Upper lobe of left lung (tissue), 6 donors: ENCODE results near the gene ROMO1. TPM values are rescaled to one million over a fixed set of nuclear protein-coding genes. Genes with fewer than 3 reads are reported as not detected.

ENCODE experiments used
- ATAC-seq, 2 donors: fragments of 200-7000 bp; cut with Tn5 transposase; one replicate each; pipeline ENCODE4 v1.9.1; 2022; ENCODE audit warnings: mild to moderate bottlenecking in 2 of 2, moderate library complexity in 2 of 2; ENCODE audit not compliant: low FRiP score in 2 of 2
- DNase-seq, 2 donors: peaks; one replicate each; pipeline ENCODE4 v3.0.0-alpha.2; 2019 to 2020
- H3K27ac ChIP-seq, 4 donors: fragments of 200-600 bp; sonication (generic); one replicate each; pipeline ENCODE4 v1.5.1; 2016 to 2019
- H3K27me3 ChIP-seq, 4 donors: fragments of 200-600 bp; sonication (generic); one replicate each; pipeline ENCODE4 v1.5.1; 2017 to 2019
- H3K36me3 ChIP-seq, 4 donors: fragments of 200-600 bp; sonication (generic); one replicate each; pipeline ENCODE4 v1.5.1; 2016 to 2019
- H3K4me1 ChIP-seq, 4 donors: fragments of 200-600 bp; sonication (generic); one replicate each; pipeline ENCODE4 v1.5.1; 2018 to 2019
- H3K4me3 ChIP-seq, 4 donors: fragments of 200-600 bp; sonication (generic); one replicate each; pipeline ENCODE4 v1.5.1; 2017 to 2019; ENCODE audit warnings: mild to moderate bottlenecking in 2 of 4, moderate library complexity in 1 of 4
- H3K9me3 ChIP-seq, 4 donors: fragments of 200-600 bp; sonication (generic); one replicate each; pipeline ENCODE4 v1.5.1; 2018 to 2019
- EP300 ChIP-seq, 4 donors: sonication (generic); formaldehyde crosslinking; IDR thresholded peaks; one replicate each; pipeline ENCODE4 v1.5.1; 2017; ENCODE audit warnings: antibody characterized with exemption in 4 of 4, control low read depth in 2 of 4
- POLR2A ChIP-seq, 4 donors: fragments of 450-650 bp; IDR thresholded peaks; one replicate each; pipeline ENCODE4 v1.5.1; 2016 to 2017; ENCODE audit warnings: antibody characterized with exemption in 4 of 4, mild to moderate bottlenecking in 2 of 4
- POLR2AphosphoS5 ChIP-seq, 2 donors: sonication (generic); formaldehyde crosslinking; IDR thresholded peaks; one replicate each; pipeline ENCODE4 v1.5.1; 2017; ENCODE audit warnings: antibody characterized with exemption in 2 of 2
- WGBS, 2 donors: methylation state at CpG; one replicate each; pipeline ENCODE4 v1.1.5; 2017 to 2018; 5-methylcytosine and 5-hydroxymethylcytosine counted together
- total RNA-seq, 6 donors: library from RNA; depleted of rRNA in 4 of 6; stranded (reverse); fragments of >200 nt in 4 of 6; gene quantifications; one replicate each; pipeline versions ENCODE4 v1.1.0 to v1.2.1, GENCODE V29; 2016 to 2021
- TF ChIP-seq, protein P1 (sequence below), 6 experiments: fragments of 450-650 bp in 4 of 6; fragments of 200-600 bp in 2 of 6; sonication (generic) in 2 of 6; IDR thresholded peaks; one replicate each; pipeline ENCODE4 v1.5.1; 2016 to 2019; ENCODE audit warnings: antibody characterized with exemption in 6 of 6
- donor health status: DM: no; HTN: no; CAD: no; lungs with moderate emphysema.
- donor health status: DM: no; HTN: yes; CAD: no; lungs with severe emphysema.

Gene ROMO1
- total RNA-seq, 6 donors from 2014 or later = 105 to 213 (median 134) TPM

DNA sequence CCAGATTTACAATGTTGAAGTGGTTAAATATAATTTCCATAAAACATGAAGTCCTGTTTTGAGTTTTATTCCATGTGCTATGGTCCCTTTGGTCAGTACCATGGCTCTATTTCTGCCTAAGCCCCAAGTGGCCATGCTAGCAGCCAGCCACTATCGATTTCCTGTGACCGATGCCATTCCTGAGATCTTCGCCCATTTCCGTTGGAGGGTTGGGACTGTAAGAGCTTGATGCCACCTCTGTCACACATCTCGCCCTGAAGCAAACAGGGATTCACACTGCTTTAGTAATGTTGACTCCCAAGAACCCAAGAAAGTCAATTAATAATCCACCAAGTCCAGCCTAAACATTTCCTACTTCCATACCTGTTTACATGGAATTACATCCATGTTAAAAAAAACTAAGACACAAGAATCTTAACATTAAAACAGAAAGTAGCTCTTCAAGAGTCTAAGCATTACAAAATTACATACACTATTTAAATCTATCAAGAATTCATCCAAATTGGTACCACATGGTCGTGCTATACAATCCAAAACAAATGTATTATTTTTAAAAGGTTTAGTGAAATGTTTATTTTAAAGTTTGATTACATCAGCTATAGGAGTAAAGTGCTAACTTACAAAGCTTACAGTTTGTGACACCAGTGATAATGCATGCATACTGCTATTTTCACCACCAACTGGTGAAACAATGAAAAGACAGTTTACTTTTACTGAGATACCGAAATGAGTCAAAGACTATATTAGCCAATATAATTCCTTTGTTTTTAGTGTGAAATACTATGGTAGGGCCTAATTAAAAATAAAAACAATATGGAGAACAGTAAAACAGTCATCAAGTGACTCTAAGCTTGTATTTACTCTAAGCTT lies 40.3 kb downstream of the ROMO1 start:
- no peaks in the 10 kb centered on the region for H3K9me3 ChIP-seq
- DNase-seq (no peak), ATAC-seq (no peak)
- WGBS, 2 donors = 41% methylated on average over 7 of the region's 7 CpGs
- peak overlapping the region in 2 of 4 donors; percentile 99 for H3K27ac ChIP-seq
- peaks cover 37 to 62% (median 49%) of the 10 kb centered on the region in 4 donors for H3K36me3 ChIP-seq
- peak overlapping the region in 3 of 4 donors; percentile 64 to 86 (median 70) for H3K4me3 ChIP-seq
- no peak for TF ChIP-seq POLR2A (IDR thresholded peaks at IDR 0.05)
- TF ChIP-seq EP300 (IDR thresholded peaks at IDR 0.05) = no peak
- peak in 1 of 2 donors; percentile 7 for TF ChIP-seq POLR2AphosphoS5 (IDR thresholded peaks at IDR 0.05)
- TF ChIP-seq, protein P1, sequence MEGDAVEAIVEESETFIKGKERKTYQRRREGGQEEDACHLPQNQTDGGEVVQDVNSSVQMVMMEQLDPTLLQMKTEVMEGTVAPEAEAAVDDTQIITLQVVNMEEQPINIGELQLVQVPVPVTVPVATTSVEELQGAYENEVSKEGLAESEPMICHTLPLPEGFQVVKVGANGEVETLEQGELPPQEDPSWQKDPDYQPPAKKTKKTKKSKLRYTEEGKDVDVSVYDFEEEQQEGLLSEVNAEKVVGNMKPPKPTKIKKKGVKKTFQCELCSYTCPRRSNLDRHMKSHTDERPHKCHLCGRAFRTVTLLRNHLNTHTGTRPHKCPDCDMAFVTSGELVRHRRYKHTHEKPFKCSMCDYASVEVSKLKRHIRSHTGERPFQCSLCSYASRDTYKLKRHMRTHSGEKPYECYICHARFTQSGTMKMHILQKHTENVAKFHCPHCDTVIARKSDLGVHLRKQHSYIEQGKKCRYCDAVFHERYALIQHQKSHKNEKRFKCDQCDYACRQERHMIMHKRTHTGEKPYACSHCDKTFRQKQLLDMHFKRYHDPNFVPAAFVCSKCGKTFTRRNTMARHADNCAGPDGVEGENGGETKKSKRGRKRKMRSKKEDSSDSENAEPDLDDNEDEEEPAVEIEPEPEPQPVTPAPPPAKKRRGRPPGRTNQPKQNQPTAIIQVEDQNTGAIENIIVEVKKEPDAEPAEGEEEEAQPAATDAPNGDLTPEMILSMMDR (IDR thresholded peaks at IDR 0.05) = peak in 4 of 6 experiments; percentile 10 to 32 (median 26)
- no peaks in the 10 kb centered on the region for H3K27me3 ChIP-seq
- H3K4me1 ChIP-seq = peaks cover 62 to 75% (median 67%) of the 10 kb centered on the region in 4 donors

DNA sequence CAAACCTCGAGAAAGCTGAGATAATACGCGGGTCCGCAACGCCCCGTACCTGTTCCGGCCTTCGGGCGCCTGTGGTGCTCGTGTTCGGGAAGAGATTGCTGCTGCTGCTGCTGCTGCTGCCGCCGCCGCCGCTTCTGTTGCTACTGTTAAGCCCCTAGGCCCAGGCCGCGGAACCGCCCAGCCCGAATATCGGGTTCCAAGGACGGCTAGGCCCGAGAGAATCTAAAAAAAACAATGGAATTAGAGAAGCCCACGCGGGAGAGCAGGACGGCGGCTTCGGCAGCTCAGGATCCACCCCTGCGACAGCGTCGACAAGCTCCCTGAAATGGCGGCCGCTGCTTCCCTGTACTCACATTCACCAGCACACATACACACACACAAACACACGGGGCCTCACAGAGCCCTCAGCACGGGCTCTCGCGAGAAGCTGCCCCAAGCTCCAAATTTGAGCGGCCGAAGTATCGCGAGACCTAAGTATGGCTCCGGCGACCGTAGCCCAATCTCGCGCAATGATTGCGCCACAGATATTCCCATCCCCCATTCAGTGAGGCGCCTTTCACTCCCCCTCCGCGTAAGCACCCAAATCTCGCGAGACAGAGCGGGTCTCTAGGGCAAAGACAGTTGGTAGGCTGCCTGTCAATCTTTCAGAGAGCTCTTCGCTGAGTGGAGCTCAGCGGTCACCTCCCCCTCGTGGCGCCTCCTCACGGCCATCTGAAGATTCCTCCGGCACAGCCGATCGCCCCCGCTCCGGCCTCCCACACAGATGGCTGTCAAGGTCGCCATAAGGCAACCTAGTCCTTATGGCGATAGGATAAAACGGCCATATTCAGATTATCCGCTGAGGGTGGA lies 42.9 kb downstream of the ROMO1 start, which contains the start of gene RBM39:
TSS of gene RBM39 (minus strand) at position 369 of the 849 bp plus-strand sequence. CDS start 1,386 bp downstream, outside the sequence.
- 0 to 1% methylated on average over 39 to 66 of the region's 66 CpGs for WGBS, 2 donors
- Histone ChIP-seq H3K4me1 (peaks cover 36 to 49% (median 43%) of the 10 kb centered on the region in 4 donors), H3K36me3 (peaks cover 15 to 36% (median 25%) of the 10 kb centered on the region in 4 donors), H3K27ac (peak within 1 kb of the TSS; percentile 98 to 100 (median 99)), H3K9me3 (no peaks in the 10 kb centered on the region), H3K4me3 (peak within 1 kb of the TSS; percentile 64 to 86 (median 77)), H3K27me3 (no peaks in the 10 kb centered on the region)
- DNase-seq = peak; percentile 94 to 99
- ATAC-seq = peak; percentile 95 to 98
- TF ChIP-seq, protein P1 (IDR thresholded peaks at IDR 0.05) = peak; percentile 21 to 63 (median 54)
- peak in 1 of 4 donors; percentile 84 for TF ChIP-seq EP300 (IDR thresholded peaks at IDR 0.05)
- TF ChIP-seq POLR2A (IDR thresholded peaks at IDR 0.05) = peak; percentile 92 to 98 (median 94)
- peak; percentile 94 to 98 for TF ChIP-seq POLR2AphosphoS5 (IDR thresholded peaks at IDR 0.05)

DNA sequence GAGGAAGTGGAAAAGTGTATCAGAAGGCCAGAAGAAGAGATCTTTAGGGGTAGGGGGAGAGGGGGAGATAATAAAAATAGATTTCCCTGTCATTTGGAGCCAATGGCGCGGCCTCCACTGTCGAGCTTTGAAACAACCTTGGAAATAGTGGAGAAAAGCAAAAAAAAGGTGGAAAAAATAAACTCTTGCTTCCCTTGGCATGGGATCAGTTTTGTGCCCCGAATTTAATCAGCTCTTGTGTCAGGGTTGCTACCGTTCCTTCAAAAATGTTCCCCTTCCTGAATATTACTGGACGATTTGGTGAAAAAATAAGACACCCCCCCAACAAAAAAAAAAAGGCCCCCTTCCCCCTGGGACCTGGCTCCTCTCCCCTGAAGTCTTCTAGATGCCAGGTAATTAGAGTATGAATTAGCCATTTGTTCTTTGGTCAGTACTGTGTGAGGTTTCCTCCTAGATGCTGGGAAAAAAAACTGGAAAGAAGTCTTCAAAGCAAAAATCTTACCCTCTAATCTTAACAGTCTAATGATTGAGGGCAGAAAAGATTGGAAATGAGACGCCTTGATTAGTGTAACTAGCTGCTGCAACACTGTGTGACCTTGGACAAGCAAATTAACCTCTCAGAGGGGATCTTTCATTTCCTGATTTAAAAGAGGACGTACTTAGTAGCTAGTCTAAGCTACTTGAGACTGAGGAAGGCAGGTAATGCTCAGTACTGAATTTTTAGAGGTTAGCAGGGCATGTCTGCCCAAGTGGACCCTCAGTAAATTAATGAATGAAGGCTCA lies 43.7 kb downstream of the ROMO1 start:
- Histone ChIP-seq H3K27ac (peak overlapping the region; percentile 94 to 99 (median 98)), H3K27me3 (no peaks in the 10 kb centered on the region), H3K36me3 (peaks cover 11 to 28% (median 20%) of the 10 kb centered on the region in 4 donors), H3K4me3 (peak overlapping the region; percentile 2 to 86 (median 67)), H3K9me3 (no peaks in the 10 kb centered on the region), H3K4me1 (peaks cover 32 to 41% (median 37%) of the 10 kb centered on the region in 4 donors)
- ATAC-seq = peak; percentile 16 to 23
- DNase-seq = no peak
- 0 to 1% methylated on average over 8 of the region's 8 CpGs for WGBS, 2 donors
- TF ChIP-seq, protein P1 (IDR thresholded peaks at IDR 0.05) = no peak
- TF ChIP-seq EP300 (IDR thresholded peaks at IDR 0.05) (no peak), POLR2A (IDR thresholded peaks at IDR 0.05) (peak in 1 of 4 donors; percentile 19)
